Parathyroid adenoma (tissue), 2 donors: ENCODE results near the gene ST14.

Experiments
- H2AFZ ChIP-seq: fragments of 300-600 bp; sonication (generic); one replicate; pipeline ENCODE4 v1.7.0; 2017; ENCODE audit warnings: antibody characterized with exemption, mild to moderate bottlenecking
- H3K27ac ChIP-seq: fragments of 300-600 bp; sonication (generic); one replicate; pipeline ENCODE4 v1.7.0; 2017
- H3K27me3 ChIP-seq: fragments of 300-600 bp; sonication (generic); one replicate; pipeline ENCODE4 v1.7.0; 2017; ENCODE audit warnings: low read length; ENCODE audit not compliant: control insufficient read depth, insufficient read depth
- H3K36me3 ChIP-seq: fragments of 300-600 bp; sonication (generic); one replicate; pipeline ENCODE4 v1.7.0; 2017; ENCODE audit warnings: low read length; ENCODE audit not compliant: control insufficient read depth, insufficient read depth
- H3K4me1 ChIP-seq: fragments of 300-600 bp; sonication (generic); one replicate; pipeline ENCODE4 v1.7.0; 2017; ENCODE audit warnings: control low read depth
- H3K4me2 ChIP-seq: fragments of 300-600 bp; sonication (generic); one replicate; pipeline ENCODE4 v1.7.0; 2017; ENCODE audit warnings: low read length
- H3K4me3 ChIP-seq: fragments of 300-600 bp; sonication (generic); one replicate; pipeline ENCODE4 v1.7.0; 2017; ENCODE audit warnings: low read depth, low read length
- H3K79me2 ChIP-seq: fragments of 300-600 bp; sonication (generic); one replicate; pipeline ENCODE4 v1.7.0; 2017; ENCODE audit warnings: control low read depth
- H3K9ac ChIP-seq: fragments of 300-600 bp; sonication (generic); one replicate; pipeline ENCODE4 v1.7.0; 2017; ENCODE audit warnings: mild to moderate bottlenecking
- H3K9me3 ChIP-seq: fragments of 300-600 bp; sonication (generic); one replicate; pipeline ENCODE4 v1.7.0; 2017; ENCODE audit warnings: low read length; ENCODE audit not compliant: control insufficient read depth
- TF ChIP-seq, protein P1 (sequence below): fragments of 300-600 bp; sonication (generic); IDR thresholded peaks from one replicate; pipeline ENCODE4 v1.7.0; 2017; ENCODE audit warnings: antibody characterized with exemption, mild to moderate bottlenecking
- donor health status: primary hyperparathyroidism.

ST14 gene

GRCh38 chr11:130178441-130179339 is 19.1 kb downstream of the ST14 start:
- H2AFZ ChIP-seq, result no peak overlapping the region
- H3K36me3 ChIP-seq, result no peaks in the 10 kb centered on the region
- peaks cover 10% of the 10 kb centered on the region for H3K79me2 ChIP-seq
- peaks cover 30% of the 10 kb centered on the region for H3K4me1 ChIP-seq
- no peaks in the 10 kb centered on the region for H3K27me3 ChIP-seq
- H3K27ac ChIP-seq, result peak overlapping the region; percentile 91
- no peak overlapping the region for H3K4me3 ChIP-seq
- TF ChIP-seq, protein P1, sequence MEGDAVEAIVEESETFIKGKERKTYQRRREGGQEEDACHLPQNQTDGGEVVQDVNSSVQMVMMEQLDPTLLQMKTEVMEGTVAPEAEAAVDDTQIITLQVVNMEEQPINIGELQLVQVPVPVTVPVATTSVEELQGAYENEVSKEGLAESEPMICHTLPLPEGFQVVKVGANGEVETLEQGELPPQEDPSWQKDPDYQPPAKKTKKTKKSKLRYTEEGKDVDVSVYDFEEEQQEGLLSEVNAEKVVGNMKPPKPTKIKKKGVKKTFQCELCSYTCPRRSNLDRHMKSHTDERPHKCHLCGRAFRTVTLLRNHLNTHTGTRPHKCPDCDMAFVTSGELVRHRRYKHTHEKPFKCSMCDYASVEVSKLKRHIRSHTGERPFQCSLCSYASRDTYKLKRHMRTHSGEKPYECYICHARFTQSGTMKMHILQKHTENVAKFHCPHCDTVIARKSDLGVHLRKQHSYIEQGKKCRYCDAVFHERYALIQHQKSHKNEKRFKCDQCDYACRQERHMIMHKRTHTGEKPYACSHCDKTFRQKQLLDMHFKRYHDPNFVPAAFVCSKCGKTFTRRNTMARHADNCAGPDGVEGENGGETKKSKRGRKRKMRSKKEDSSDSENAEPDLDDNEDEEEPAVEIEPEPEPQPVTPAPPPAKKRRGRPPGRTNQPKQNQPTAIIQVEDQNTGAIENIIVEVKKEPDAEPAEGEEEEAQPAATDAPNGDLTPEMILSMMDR, result no peak
- H3K4me2 ChIP-seq, result no peak overlapping the region
- no peaks in the 10 kb centered on the region for H3K9me3 ChIP-seq
- no peak overlapping the region for H3K9ac ChIP-seq

DNA sequence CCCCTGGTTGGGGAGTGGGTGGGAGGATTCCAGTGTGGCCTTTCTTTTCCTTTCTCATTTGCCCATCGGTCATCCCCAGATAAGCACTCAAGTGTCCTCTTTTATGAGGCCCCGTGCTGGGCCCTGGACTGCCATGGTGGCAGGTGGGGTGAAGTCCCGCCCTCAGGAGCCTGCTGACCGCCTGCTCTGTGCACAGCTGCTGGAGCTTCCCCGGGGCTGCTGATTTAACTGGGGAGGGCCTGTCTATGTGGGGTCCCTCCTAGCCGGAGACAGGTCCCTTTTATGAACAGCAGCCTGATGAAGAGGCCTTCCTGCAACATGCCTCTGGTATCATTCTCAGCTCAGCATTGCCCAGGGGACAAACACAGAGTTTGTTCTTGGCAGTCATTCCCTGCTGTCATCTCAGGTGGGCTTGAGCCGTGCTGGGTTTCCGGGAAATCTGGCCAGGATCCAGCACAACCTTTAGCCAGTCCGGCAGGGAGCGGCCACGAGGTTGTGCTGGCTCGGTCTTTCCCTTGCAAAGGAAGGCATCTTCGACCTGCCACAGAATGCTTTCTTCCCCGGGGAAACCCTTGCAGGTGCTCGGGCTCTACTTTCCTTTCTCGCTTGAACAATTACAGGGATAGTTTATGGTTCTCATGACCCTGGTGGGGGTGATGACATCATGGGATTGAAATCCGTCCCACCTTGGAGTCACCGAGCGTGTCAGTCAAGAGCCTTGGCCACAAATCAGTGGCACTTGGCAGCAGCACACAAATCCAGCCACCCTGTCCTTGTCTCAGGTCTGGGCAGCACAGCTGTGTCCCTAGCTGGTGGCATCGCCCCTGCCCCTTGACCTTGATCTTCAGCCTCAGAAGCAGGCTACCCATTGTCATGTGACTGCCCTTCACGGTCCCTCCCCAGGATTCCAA is 20.1 kb downstream of the ST14 start:
- H3K4me1 ChIP-seq, result peaks cover 30% of the 10 kb centered on the region
- TF ChIP-seq, protein P1, result no peak
- no peak overlapping the region for H3K9ac ChIP-seq
- H3K27me3 ChIP-seq, result no peaks in the 10 kb centered on the region
- no peaks in the 10 kb centered on the region for H3K9me3 ChIP-seq
- H3K79me2 ChIP-seq, result peaks cover 5% of the 10 kb centered on the region
- H3K36me3 ChIP-seq, result no peaks in the 10 kb centered on the region
- peak overlapping the region; percentile 50 for H2AFZ ChIP-seq
- peak overlapping the region; percentile 91 for H3K27ac ChIP-seq
- H3K4me3 ChIP-seq, result no peak overlapping the region
- peak overlapping the region; percentile 38 for H3K4me2 ChIP-seq

GRCh38 chr11:130180491-130180890 is 20.9 kb downstream of the ST14 start:
- peak overlapping the region; percentile 65 for H3K4me2 ChIP-seq
- H3K4me1 ChIP-seq, result peaks cover 30% of the 10 kb centered on the region
- no peaks in the 10 kb centered on the region for H3K9me3 ChIP-seq
- no peaks in the 10 kb centered on the region for H3K79me2 ChIP-seq
- H3K27ac ChIP-seq, result peak overlapping the region; percentile 91
- peak overlapping the region; percentile 50 for H2AFZ ChIP-seq
- no peaks in the 10 kb centered on the region for H3K27me3 ChIP-seq
- TF ChIP-seq, protein P1, result no peak
- H3K4me3 ChIP-seq, result peak overlapping the region; percentile 29
- no peaks in the 10 kb centered on the region for H3K36me3 ChIP-seq
- no peak overlapping the region for H3K9ac ChIP-seq

GRCh38 chr11:130180896-130181294 is 21.3 kb downstream of the ST14 start:
- Histone ChIP-seq H3K9me3 (no peaks in the 10 kb centered on the region), H3K4me3 (peak overlapping the region; percentile 29), H3K79me2 (peaks cover under 1% of the 10 kb centered on the region), H3K27me3 (no peaks in the 10 kb centered on the region), H3K4me1 (peaks cover 30% of the 10 kb centered on the region), H3K36me3 (no peaks in the 10 kb centered on the region), H3K4me2 (peak overlapping the region; percentile 65), H3K27ac (peak overlapping the region; percentile 91), H2AFZ (no peak overlapping the region), H3K9ac (no peak overlapping the region)
- TF ChIP-seq, protein P1, result no peak
